ENCODE data around the gene PHLPP2.

PHLPP2 gene

DNA sequence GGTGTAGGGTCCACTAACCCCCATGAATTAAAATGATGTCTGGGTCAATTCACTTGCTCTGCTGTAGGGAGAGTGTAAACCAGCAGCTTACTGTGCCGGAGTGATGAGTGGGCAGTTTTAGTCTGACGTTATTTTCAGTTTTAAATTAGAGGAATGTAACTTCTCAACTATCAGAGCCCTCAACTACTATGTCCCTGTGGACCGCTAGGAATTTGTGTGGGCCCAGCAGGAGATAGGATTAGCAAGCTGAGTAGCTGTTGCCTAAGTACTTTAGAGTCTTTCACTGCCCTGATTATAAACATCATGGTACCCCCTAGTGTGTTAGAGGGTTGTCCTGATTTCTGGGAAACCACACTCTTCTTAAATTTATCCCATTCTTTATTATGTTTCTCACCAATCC is 87.1 kb downstream of the PHLPP2 start:
- H2BK120ac ChIP-seq (ENCODE audit: insufficient read depth, low read length, poor library complexity), result no peak overlapping the region
- no peak overlapping the region for H3K4me3 ChIP-seq (ENCODE audit: low read depth, low read length)
- H4K12ac ChIP-seq (ENCODE audit: low read depth, low read length), result no peak overlapping the region
- no peaks in the 10 kb centered on the region for H3K9me3 ChIP-seq (ENCODE audit: insufficient read depth, low read depth, low read length)
- H2AFZ ChIP-seq (ENCODE audit: insufficient read depth, low read length, poor library complexity), result no peak overlapping the region
- no CpG with 5 or more reads among the region's 3 CpGs for WGBS (ENCODE audit: extremely low coverage, insufficient coverage, insufficient read length)
- H4K91ac ChIP-seq (ENCODE audit: low read depth, low read length), result no peak overlapping the region
- no peaks in the 10 kb centered on the region for H3K79me2 ChIP-seq (ENCODE audit: control insufficient read depth, insufficient read depth, low read length, poor library complexity)
- H2AK5ac ChIP-seq (ENCODE audit: low read length), result no peak overlapping the region
- H3K23ac ChIP-seq (ENCODE audit: low read length), result no peak overlapping the region
- H4K8ac ChIP-seq (ENCODE audit: low read depth, low read length), result no peak overlapping the region
- DNase-seq, result peak; percentile 86 to 89
- H3K79me1 ChIP-seq (ENCODE audit: low read length), result no peaks in the 10 kb centered on the region
- no peak overlapping the region for H3K9ac ChIP-seq (ENCODE audit: low read length)
- H3K4me2 ChIP-seq (ENCODE audit: low read length), result no peak overlapping the region
- H2BK5ac ChIP-seq (ENCODE audit: low read depth, low read length, poor library complexity), result no peak overlapping the region
- H3K27me3 ChIP-seq (ENCODE audit: insufficient read depth, low read length), result no peaks in the 10 kb centered on the region
- no peak overlapping the region for H3K18ac ChIP-seq (ENCODE audit: low read length)
- H3K4me1 ChIP-seq (ENCODE audit: control insufficient read depth in 1 of 2, insufficient read depth in 2 of 2, low read length in 2 of 2), result no peaks in the 10 kb centered on the region
- H3K27ac ChIP-seq (ENCODE audit: low read depth, low read length), result no peak overlapping the region
- H3K14ac ChIP-seq (ENCODE audit: low read length), result no peak overlapping the region
- H3K36me3 ChIP-seq (ENCODE audit: control insufficient read depth in 1 of 2, insufficient read depth in 2 of 2, low read length in 2 of 2), result peaks cover 15 to 24% of the 10 kb centered on the region in 2 experiments
- H3K4ac ChIP-seq (ENCODE audit: low read depth, low read length), result no peak overlapping the region
- no peak overlapping the region for H2BK12ac ChIP-seq (ENCODE audit: low read length)

DNA sequence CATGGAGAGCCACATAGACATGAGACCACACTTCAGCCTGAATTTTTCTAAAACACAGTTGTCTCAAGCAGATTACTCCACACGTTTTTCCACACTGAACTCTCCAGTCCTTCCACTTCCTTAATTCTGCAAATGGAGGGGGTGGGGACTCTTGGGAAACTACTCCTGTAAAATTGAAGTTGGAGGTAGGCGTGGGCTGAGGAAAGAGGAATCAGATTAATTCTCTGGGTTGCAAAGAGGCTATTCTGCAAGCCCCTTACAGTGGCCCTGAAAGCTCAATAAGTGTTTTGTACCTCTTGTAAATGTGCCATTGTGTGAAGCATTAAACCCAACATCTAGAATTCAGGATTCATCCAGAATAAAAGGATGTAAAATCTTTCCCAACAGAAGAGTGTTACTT is 88.9 kb downstream of the PHLPP2 start:
- Histone ChIP-seq H3K79me1 (ENCODE audit: low read length) (no peaks in the 10 kb centered on the region), H3K4me3 (ENCODE audit: low read depth, low read length) (no peak overlapping the region), H2BK120ac (ENCODE audit: insufficient read depth, low read length, poor library complexity) (no peak overlapping the region), H2BK12ac (ENCODE audit: low read length) (no peak overlapping the region), H3K23ac (ENCODE audit: low read length) (no peak overlapping the region), H2BK5ac (ENCODE audit: low read depth, low read length, poor library complexity) (no peak overlapping the region), H3K4me2 (ENCODE audit: low read length) (no peak overlapping the region), H4K12ac (ENCODE audit: low read depth, low read length) (no peak overlapping the region), H2AK5ac (ENCODE audit: low read length) (no peak overlapping the region), H4K91ac (ENCODE audit: low read depth, low read length) (no peak overlapping the region), H3K27me3 (ENCODE audit: insufficient read depth, low read length) (no peaks in the 10 kb centered on the region), H3K4me1 (ENCODE audit: control insufficient read depth in 1 of 2, insufficient read depth in 2 of 2, low read length in 2 of 2) (peaks cover 2 to 3% of the 10 kb centered on the region in 2 experiments), H3K9me3 (ENCODE audit: insufficient read depth, low read depth, low read length) (no peaks in the 10 kb centered on the region), H3K36me3 (ENCODE audit: control insufficient read depth in 1 of 2, insufficient read depth in 2 of 2, low read length in 2 of 2) (peaks cover 14 to 22% of the 10 kb centered on the region in 2 experiments), H2AFZ (ENCODE audit: insufficient read depth, low read length, poor library complexity) (no peak overlapping the region), H3K27ac (ENCODE audit: low read depth, low read length) (no peak overlapping the region), H3K14ac (ENCODE audit: low read length) (no peak overlapping the region), H4K8ac (ENCODE audit: low read depth, low read length) (no peak overlapping the region), H3K79me2 (ENCODE audit: control insufficient read depth, insufficient read depth, low read length, poor library complexity) (no peaks in the 10 kb centered on the region), H3K9ac (ENCODE audit: low read length) (no peak overlapping the region), H3K18ac (ENCODE audit: low read length) (no peak overlapping the region), H3K4ac (ENCODE audit: low read depth, low read length) (no peak overlapping the region)
- no peak for DNase-seq
- WGBS (ENCODE audit: extremely low coverage, insufficient coverage, insufficient read length), result no CpG with 5 or more reads among the region's 2 CpGs

DNA sequence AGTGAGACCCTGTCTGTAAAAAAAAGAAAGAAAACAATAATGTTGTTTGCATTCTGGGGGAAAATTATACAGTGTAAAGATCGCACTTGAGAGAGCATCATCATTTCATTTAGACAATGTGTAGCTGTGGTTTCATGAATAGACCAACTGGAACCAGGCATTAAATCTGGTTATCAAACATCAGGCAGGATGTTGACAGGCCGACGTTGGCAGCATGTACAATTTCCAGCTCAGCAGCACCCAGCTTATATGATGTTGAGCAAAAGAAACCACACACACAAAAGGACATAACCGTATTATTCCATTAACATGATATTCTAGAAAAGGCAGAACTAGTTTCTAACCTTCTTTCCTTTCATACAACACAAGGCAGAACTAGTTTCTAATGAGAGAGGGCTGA is 92.7 kb downstream of the PHLPP2 start:
- H3K36me3 ChIP-seq (ENCODE audit: control insufficient read depth in 1 of 2, insufficient read depth in 2 of 2, low read length in 2 of 2), result peaks cover 8 to 16% of the 10 kb centered on the region in 2 experiments
- H4K91ac ChIP-seq (ENCODE audit: low read depth, low read length), result no peak overlapping the region
- no peaks in the 10 kb centered on the region for H3K27me3 ChIP-seq (ENCODE audit: insufficient read depth, low read length)
- no peak overlapping the region for H2AFZ ChIP-seq (ENCODE audit: insufficient read depth, low read length, poor library complexity)
- H3K4me1 ChIP-seq (ENCODE audit: control insufficient read depth in 1 of 2, insufficient read depth in 2 of 2, low read length in 2 of 2), result peaks cover 14 to 15% of the 10 kb centered on the region in 2 experiments
- no peak overlapping the region for H3K4me2 ChIP-seq (ENCODE audit: low read length)
- H3K9me3 ChIP-seq (ENCODE audit: insufficient read depth, low read depth, low read length), result no peaks in the 10 kb centered on the region
- H3K18ac ChIP-seq (ENCODE audit: low read length), result no peak overlapping the region
- no CpG with 5 or more reads among the region's 4 CpGs for whole genome bisulfite sequencing (ENCODE audit: extremely low coverage, insufficient coverage, insufficient read length)
- H2BK120ac ChIP-seq (ENCODE audit: insufficient read depth, low read length, poor library complexity), result no peak overlapping the region
- no peak overlapping the region for H3K14ac ChIP-seq (ENCODE audit: low read length)
- no peak overlapping the region for H3K4me3 ChIP-seq (ENCODE audit: low read depth, low read length)
- DNase-seq, result no peak
- no peak overlapping the region for H3K9ac ChIP-seq (ENCODE audit: low read length)
- no peak overlapping the region for H4K12ac ChIP-seq (ENCODE audit: low read depth, low read length)
- no peak overlapping the region for H3K23ac ChIP-seq (ENCODE audit: low read length)
- no peak overlapping the region for H2BK5ac ChIP-seq (ENCODE audit: low read depth, low read length, poor library complexity)
- no peak overlapping the region for H3K27ac ChIP-seq (ENCODE audit: low read depth, low read length)
- H3K4ac ChIP-seq (ENCODE audit: low read depth, low read length), result no peak overlapping the region
- H2BK12ac ChIP-seq (ENCODE audit: low read length), result no peak overlapping the region
- no peak overlapping the region for H2AK5ac ChIP-seq (ENCODE audit: low read length)
- H3K79me1 ChIP-seq (ENCODE audit: low read length), result peaks cover 2% of the 10 kb centered on the region
- no peak overlapping the region for H4K8ac ChIP-seq (ENCODE audit: low read depth, low read length)
- H3K79me2 ChIP-seq (ENCODE audit: control insufficient read depth, insufficient read depth, low read length, poor library complexity), result no peaks in the 10 kb centered on the region

DNA sequence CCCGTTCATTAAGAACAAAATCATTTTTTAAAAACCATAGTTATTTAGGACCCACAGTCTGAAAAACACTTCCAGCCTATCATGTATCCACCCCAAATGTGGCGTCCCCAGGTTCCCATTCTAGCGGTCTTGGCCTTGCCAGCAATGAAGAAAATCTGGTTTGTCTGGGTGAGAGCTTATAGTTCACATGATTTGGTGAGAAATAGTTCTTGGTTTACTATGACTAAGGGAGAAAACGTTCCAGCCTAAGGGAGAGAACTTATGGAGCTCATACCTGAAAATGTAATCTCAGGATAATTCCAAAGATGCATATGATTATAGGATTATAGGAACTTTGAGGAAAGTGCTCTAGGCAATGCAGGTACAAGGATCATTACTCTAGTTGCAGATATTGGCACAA is 93.7 kb downstream of the PHLPP2 start:
- Histone ChIP-seq H3K9me3 (ENCODE audit: insufficient read depth, low read depth, low read length) (no peaks in the 10 kb centered on the region), H4K12ac (ENCODE audit: low read depth, low read length) (no peak overlapping the region), H2AFZ (ENCODE audit: insufficient read depth, low read length, poor library complexity) (no peak overlapping the region), H3K79me1 (ENCODE audit: low read length) (peaks cover 9% of the 10 kb centered on the region), H2BK12ac (ENCODE audit: low read length) (no peak overlapping the region), H4K91ac (ENCODE audit: low read depth, low read length) (no peak overlapping the region), H3K23ac (ENCODE audit: low read length) (no peak overlapping the region), H3K9ac (ENCODE audit: low read length) (no peak overlapping the region), H4K8ac (ENCODE audit: low read depth, low read length) (no peak overlapping the region), H3K36me3 (ENCODE audit: control insufficient read depth in 1 of 2, insufficient read depth in 2 of 2, low read length in 2 of 2) (peaks cover 8 to 16% of the 10 kb centered on the region in 2 experiments), H3K4ac (ENCODE audit: low read depth, low read length) (no peak overlapping the region), H3K4me2 (ENCODE audit: low read length) (peak overlapping the region; percentile 16), H3K79me2 (ENCODE audit: control insufficient read depth, insufficient read depth, low read length, poor library complexity) (peaks cover 5% of the 10 kb centered on the region), H2AK5ac (ENCODE audit: low read length) (no peak overlapping the region), H3K14ac (ENCODE audit: low read length) (no peak overlapping the region), H2BK120ac (ENCODE audit: insufficient read depth, low read length, poor library complexity) (no peak overlapping the region), H3K27me3 (ENCODE audit: insufficient read depth, low read length) (no peaks in the 10 kb centered on the region), H2BK5ac (ENCODE audit: low read depth, low read length, poor library complexity) (no peak overlapping the region), H3K4me3 (ENCODE audit: low read depth, low read length) (no peak overlapping the region), H3K18ac (ENCODE audit: low read length) (no peak overlapping the region), H3K4me1 (ENCODE audit: control insufficient read depth in 1 of 2, insufficient read depth in 2 of 2, low read length in 2 of 2) (peaks cover 14 to 15% of the 10 kb centered on the region in 2 experiments), H3K27ac (ENCODE audit: low read depth, low read length) (no peak overlapping the region)
- WGBS (ENCODE audit: extremely low coverage, insufficient coverage, insufficient read length), result no CpG with 5 or more reads among the region's 4 CpGs
- peak; percentile 84 to 99 for DNase-seq

Measured in trophoblast cell (in vitro differentiated cells and primary cell).